Measurements from ENCODE around the gene UBN2.
"Not testable (repeated sequence)": the region's sequence is repeated elsewhere in the genome, so short reads cannot be mapped to it uniquely, and the experiment has no call there.

UBN2 gene

GRCh38 chr7:139294951-139295575, 64.0 kb downstream of the UBN2 start:
- no peak for DNase-seq (ENCODE audit: low read depth, low spot score)

GRCh38 chr7:139297795-139298194, 66.8 kb downstream of the UBN2 start:
- no peak for DNase-seq (ENCODE audit: low read depth, low spot score)

- no peak for DNase-seq (ENCODE audit: low read depth, low spot score)
Observed at GRCh38 chr7:139299296-139299695, 68.3 kb downstream of the UBN2 start.

GRCh38 chr7:139300390-139300789, 69.4 kb downstream of the UBN2 start:
- no peak for DNase-seq (ENCODE audit: low read depth, low spot score)

GRCh38 chr7:139304517-139304916, 73.5 kb downstream of the UBN2 start:
- DNase-seq (ENCODE audit: low read depth, low spot score), result no peak

- no peak for DNase-seq (ENCODE audit: low read depth, low spot score)
Observed at GRCh38 chr7:139317939-139318505, 87.0 kb downstream of the UBN2 start.

GRCh38 chr7:139321071-139321745, 90.2 kb downstream of the UBN2 start:
- peak; percentile 25 for DNase-seq (ENCODE audit: low read depth, low spot score)

GRCh38 chr7:139324709-139325108, 93.7 kb downstream of the UBN2 start:
- DNase-seq (ENCODE audit: low read depth, low spot score), result not testable (repeated sequence)

- DNase-seq (ENCODE audit: low read depth, low spot score), result no peak
Observed at GRCh38 chr7:139328375-139328774, 97.3 kb downstream of the UBN2 start.

GRCh38 chr7:139329119-139329518, 98.1 kb downstream of the UBN2 start:
- DNase-seq (ENCODE audit: low read depth, low spot score), result no peak

DNA sequence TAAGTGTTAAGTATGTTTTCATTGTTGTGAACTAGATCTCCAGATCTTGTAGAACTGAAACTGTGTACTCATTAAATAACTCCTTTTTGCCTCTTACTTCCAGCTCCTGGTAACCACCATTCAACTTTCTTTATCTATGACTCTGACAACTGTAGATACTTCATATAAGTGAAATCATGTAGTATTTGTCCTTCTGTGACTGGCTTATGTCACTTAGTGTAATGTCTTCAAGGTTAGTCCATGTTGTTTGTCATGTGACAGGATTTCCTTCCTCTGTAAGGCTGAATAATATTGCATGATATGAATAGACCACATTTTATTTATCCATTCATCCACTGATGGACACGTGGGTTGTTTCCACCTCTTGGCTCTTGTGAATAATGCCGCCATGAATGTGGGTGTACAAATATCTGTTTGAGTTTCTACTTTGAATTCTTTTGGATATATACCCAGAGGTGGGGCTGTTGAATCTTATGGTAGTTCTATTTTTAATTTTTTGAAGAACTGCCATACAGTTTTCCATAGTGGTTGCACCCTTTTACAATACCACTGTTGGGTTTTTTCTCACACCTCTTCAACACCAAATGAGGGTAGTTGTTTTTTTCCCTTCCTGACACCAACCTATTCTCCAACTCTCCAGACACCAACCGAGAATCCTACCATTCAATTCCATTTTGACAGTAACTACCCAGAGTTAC, 99.4 kb downstream of the UBN2 start:
- no peak for DNase-seq (ENCODE audit: low read depth, low spot score)

- DNase-seq (ENCODE audit: low read depth, low spot score), result no peak
Observed at GRCh38 chr7:139332697-139333359, 101.8 kb downstream of the UBN2 start.

DNA sequence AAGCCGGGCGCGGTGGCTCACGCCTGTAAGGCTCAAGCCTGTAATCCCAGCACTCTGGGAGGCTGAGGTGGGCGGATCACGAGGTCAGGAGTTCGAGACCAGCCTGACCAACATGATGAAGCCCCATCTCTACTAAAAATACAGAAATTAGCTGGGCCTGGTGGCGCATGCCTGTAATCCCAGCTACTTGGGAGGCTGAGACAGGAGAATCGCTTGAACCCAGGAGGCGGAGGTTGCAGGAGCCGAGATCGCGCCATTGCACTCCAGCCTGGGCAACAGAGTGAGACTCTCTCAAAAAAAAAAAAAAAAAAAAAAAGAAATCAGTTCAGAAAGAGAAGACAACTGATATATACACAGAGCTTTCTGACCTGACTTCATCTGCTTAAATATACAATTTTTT, 102.4 kb downstream of the UBN2 start:
- DNase-seq (ENCODE audit: low read depth, low spot score), result not testable (repeated sequence)

- no peak for DNase-seq (ENCODE audit: low read depth, low spot score)
Observed at GRCh38 chr7:139334399-139335150, 103.5 kb downstream of the UBN2 start.

- DNase-seq (ENCODE audit: low read depth, low spot score), result no peak
Observed at GRCh38 chr7:139339025-139339424, 108.0 kb downstream of the UBN2 start.

DNA sequence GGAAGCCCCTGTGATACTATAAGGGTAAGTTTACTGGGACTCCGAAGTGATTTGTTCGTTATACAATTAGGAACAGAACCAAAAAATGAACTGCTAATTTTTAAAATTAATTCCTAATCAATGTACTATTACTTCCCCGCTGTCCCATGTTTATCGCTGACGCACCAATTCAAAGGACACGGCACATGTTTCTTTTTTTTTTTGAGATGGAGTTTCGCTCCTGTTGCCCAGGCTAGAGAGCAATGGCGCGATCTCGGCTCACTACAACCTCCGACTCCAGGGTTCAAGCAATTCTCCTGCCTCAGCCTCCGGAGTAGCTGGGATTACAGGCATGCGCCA, 108.6 kb downstream of the UBN2 start:
- no peak for DNase-seq (ENCODE audit: low read depth, low spot score)

GRCh38 chr7:139340037-139340807, 109.2 kb downstream of the UBN2 start:
- peak; percentile 97 for DNase-seq (ENCODE audit: low read depth, low spot score)

DNA sequence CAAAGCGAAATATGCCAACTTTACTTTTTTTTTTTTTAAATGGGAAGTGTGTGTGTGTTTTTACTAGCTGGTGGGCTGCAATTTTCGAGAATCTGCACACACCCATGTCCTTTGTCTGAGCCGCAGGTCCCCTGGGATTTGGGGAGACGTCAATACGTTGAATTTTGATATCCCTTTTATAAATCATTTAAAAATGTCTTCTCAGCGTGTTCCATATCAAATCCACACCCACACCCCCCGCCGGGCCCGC, 109.7 kb downstream of the UBN2 start:
- DNase-seq (ENCODE audit: low read depth, low spot score), result no peak

DNA sequence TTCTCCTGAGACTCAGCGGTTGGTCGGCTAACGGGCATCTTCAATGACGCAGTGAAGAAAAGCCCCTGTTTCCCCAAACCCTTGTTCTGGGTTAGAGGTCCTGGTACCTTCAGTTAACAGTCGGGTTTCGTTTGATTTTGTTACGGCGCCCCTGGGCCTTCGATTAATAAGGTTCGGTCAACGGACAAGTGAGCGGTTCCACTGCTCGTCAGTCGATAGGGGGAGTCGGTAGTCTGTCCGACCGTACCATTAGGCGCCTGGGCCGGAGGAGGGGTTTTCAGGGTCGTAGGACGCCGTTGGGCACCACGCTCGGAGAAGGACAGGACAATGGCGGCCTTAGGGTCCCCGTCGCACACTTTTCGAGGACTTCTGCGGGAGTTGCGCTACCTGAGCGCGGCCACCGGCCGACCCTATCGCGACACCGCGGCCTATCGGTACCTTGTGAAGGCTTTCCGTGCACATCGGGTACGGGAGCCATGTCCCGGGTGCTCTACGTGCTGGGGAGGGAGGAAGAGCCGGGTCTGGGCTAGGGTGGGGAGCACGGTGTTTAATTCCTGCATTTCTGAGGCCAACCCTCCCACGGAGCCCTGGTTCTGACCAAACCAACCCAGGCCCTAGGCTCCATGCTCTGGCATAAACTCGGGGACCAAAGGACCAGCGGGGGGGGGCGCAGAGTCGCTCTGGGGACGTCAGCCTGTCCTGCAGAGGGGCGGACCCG, 110.2 kb downstream of the UBN2 start, which contains the start of gene FMC1:
Gene FMC1, plus strand, starts transcription at position 280 of the 718 bp plus-strand sequence. Its CDS starts 48 bp downstream, at position 328.
- peak; percentile 76 for DNase-seq (ENCODE audit: low read depth, low spot score)

GRCh38 chr7:139341776-139342226, 110.8 kb downstream of the UBN2 start:
- DNase-seq (ENCODE audit: low read depth, low spot score), result no peak

All from iPS DF 19.7 (cell line).